Neural crest cell (in vitro differentiated cells): Measurements from ENCODE around the gene SLC25A23. TPM values are rescaled to one million over a fixed set of nuclear protein-coding genes. Genes with fewer than 3 reads are reported as not detected.

Experiments
- DNase-seq: peaks from one replicate; pipeline ENCODE4 v3.0.0; 2021; ENCODE audit warnings: low read depth, mixed read lengths, low spot score
- H3K27ac Mint-ChIP-seq: one replicate; pipeline ENCODE4 v1.8.0; 2021; ENCODE audit warnings: mild to moderate bottlenecking, mixed read lengths; ENCODE audit not compliant: unreplicated experiment
- H3K27me3 Mint-ChIP-seq: 2 replicates; pipeline ENCODE4 v1.8.0; 2021; ENCODE audit warnings: low read depth, mild to moderate bottlenecking, mixed read lengths
- H3K36me3 Mint-ChIP-seq: 2 replicates; pipeline ENCODE4 v1.8.0; 2021; ENCODE audit warnings: low read depth, mild to moderate bottlenecking, mixed read lengths
- H3K4me1 Mint-ChIP-seq: 2 replicates; pipeline ENCODE4 v1.8.0; 2021; ENCODE audit warnings: mixed read lengths
- H3K4me3 Mint-ChIP-seq: one replicate; pipeline ENCODE4 v1.8.0; 2021; ENCODE audit warnings: mild to moderate bottlenecking, mixed read lengths
- H3K9me3 Mint-ChIP-seq: 2 replicates; pipeline ENCODE4 v1.8.0; 2021; ENCODE audit warnings: mixed read lengths
- total RNA-seq: library from RNA; stranded (reverse); gene quantifications from 2 replicates; pipeline ENCODE4 v1.2.1, GENCODE V29; 2021
- TF ChIP-seq, protein P1 (sequence below): fragments of 200-600 bp; sonication (generic); conservative IDR thresholded peaks from 2 replicates; pipeline ENCODE4 v1.5.0; 2021; ENCODE audit warnings: antibody characterized with exemption, mild to moderate bottlenecking

The SLC25A23 gene
- total RNA-seq, 1 donor from 2014 or later: 72.2 TPM

DNA sequence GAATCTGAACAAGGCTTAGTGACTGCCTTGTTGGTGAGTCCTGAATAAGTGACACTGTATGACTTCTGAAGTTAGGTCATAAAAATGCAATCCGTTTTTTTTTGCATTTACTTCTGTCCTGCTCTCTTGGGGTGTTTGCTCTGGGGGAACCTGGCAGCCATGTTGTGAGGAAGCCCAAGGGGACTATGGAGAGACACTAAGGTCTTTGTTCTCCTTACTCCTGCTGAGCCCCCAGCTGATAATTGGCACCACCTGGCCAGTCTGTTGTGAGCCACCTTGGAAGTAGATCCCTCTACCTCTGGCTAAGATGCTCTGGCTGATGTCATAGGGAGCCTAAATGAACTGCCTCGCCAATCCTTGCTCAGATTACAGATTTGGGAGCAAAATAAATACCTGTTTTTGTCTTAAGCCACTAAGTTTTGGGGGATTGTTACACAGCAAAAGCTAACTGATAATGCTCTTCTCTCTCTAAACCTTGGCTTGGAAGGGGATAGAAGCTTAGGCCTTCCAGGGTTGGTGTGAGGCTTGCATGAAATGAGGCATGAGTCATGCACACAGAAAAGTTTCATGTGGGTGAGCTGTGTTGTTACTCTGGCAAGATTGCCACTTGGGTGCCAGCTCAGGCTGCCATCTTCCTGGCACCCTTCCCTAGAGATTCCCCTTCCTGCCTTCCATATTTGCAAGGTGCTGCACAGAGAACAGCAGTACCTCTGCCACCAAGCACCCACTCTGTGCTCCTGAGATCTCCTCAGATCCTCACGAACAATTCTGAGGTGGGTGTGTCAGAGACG is 32.4 kb upstream of the SLC25A23 start:
- Mint-ChIP-seq H3K27me3 (peaks cover 3% of the 10 kb centered on the region), H3K4me3 (no peak overlapping the region), H3K27ac (no peak overlapping the region), H3K4me1 (peaks cover 9% of the 10 kb centered on the region), H3K36me3 (peaks cover 5% of the 10 kb centered on the region), H3K9me3 (peaks cover 4% of the 10 kb centered on the region)
- DNase-seq: no peak
- TF ChIP-seq, protein P1, sequence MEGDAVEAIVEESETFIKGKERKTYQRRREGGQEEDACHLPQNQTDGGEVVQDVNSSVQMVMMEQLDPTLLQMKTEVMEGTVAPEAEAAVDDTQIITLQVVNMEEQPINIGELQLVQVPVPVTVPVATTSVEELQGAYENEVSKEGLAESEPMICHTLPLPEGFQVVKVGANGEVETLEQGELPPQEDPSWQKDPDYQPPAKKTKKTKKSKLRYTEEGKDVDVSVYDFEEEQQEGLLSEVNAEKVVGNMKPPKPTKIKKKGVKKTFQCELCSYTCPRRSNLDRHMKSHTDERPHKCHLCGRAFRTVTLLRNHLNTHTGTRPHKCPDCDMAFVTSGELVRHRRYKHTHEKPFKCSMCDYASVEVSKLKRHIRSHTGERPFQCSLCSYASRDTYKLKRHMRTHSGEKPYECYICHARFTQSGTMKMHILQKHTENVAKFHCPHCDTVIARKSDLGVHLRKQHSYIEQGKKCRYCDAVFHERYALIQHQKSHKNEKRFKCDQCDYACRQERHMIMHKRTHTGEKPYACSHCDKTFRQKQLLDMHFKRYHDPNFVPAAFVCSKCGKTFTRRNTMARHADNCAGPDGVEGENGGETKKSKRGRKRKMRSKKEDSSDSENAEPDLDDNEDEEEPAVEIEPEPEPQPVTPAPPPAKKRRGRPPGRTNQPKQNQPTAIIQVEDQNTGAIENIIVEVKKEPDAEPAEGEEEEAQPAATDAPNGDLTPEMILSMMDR: no peak

DNA sequence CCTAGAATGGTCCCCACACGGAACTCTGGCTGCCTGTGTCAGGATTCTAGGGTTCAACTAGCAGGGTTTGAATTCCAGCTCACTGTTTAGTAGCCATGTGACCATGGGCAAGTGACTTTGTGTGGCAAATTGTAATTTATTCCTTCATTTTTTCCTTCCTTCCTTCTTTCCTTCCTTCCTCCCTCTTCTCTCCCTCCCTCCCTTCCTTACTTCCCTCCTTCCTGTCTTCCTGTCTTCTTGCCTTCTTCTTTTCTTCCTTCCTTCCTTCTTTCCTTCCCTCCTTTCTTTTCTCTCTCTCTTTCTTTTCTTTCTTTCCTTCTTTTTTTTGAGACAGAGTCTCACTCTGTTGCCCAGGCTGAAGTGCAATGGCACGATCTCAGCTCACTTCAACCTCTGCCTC is 30.5 kb upstream of the SLC25A23 start:
- TF ChIP-seq, protein P1: no peak
- H3K36me3 Mint-ChIP-seq: peaks cover 5% of the 10 kb centered on the region
- H3K4me1 Mint-ChIP-seq: peaks cover 9% of the 10 kb centered on the region
- peaks cover 4% of the 10 kb centered on the region for H3K9me3 Mint-ChIP-seq
- peaks cover 3% of the 10 kb centered on the region for H3K27me3 Mint-ChIP-seq
- DNase-seq: no peak
- H3K27ac Mint-ChIP-seq: no peak overlapping the region
- H3K4me3 Mint-ChIP-seq: no peak overlapping the region

DNA sequence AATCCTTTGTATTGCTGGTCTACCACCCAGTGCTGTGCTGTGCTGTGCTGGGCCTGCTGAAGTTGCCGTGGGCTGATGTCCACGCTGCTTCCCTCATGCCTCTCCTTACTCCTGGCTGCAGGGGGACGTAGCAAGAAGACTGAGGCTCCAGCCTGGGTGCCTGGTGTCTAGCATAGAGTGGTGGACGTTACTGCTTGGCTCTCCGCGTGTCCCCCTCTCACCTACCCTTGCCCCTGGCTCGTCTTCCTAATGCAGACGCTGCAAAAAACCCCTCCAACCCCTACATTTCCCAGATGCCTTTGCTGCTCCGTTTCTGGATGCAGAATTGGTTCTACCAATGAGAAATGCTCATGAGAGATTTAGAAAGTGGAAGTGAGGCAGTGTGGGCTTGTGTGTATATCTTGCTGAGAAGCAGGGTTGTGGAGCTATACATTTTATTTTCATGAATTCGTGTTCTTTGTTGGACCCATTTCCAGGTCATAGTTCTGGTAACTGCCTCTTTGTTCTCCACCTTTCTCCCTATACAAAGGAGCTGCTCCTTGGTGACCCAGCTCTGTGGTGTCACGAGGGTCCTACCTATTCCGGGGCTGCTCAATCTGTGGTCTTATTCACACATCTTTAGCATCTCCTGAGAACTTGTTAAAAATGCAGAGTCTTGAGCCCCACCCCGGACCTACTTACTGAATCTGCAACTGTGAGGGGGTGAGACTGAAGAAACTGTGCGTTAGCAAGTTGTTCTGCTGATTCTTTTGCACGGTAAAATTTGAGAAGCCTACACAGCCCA is 29.9 kb upstream of the SLC25A23 start:
- Mint-ChIP-seq H3K4me3 (no peak overlapping the region), H3K4me1 (peaks cover 9% of the 10 kb centered on the region), H3K27ac (peak overlapping the region; percentile 78), H3K9me3 (peaks cover 4% of the 10 kb centered on the region), H3K27me3 (peaks cover 3% of the 10 kb centered on the region), H3K36me3 (peaks cover 5% of the 10 kb centered on the region)
- TF ChIP-seq, protein P1: no peak
- DNase-seq: no peak

DNA sequence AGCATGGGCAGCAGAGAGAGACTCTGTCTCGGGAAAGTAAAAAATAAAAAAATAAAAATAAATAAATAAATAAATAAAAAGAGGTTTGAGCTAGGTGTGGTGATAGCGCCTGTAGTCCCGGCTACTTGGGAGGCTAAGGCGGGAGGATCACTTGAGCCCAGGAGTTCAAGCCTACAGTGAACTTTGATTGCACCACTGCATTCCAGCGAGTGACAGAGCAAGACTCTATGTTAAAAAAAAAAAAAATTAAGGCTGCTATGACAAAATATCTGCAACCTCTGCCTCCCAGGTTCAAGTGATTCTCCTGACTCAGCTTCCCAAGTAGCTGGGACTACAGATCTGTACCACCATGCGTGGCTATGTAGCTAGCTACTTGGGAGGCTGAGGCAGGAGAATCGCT is 25.2 kb upstream of the SLC25A23 start:
- Mint-ChIP-seq H3K36me3 (no peaks in the 10 kb centered on the region), H3K9me3 (no peaks in the 10 kb centered on the region), H3K27me3 (peaks cover 13% of the 10 kb centered on the region), H3K4me1 (peaks cover 11% of the 10 kb centered on the region), H3K4me3 (no peak overlapping the region), H3K27ac (no peak overlapping the region)
- TF ChIP-seq, protein P1: no peak
- no peak for DNase-seq

DNA sequence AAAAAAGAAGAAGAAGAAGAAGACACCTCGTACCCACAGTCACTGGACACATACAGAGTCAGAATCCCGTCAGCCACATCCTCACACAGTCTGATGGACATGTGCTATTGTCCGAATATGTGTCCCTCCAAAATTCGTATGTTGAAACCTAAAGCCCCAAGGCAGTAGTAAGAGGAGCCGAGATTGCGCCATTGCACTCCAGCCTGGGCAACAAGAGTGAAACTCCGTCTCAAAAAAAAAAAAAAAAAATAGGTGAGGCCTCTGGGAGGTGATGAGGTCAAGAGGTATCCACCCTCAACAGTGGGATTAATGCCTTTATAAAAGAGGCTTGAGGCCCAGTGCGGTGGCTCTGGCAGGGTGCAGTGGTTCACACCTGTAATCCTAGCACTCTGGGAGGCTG is 24.6 kb upstream of the SLC25A23 start:
- no peaks in the 10 kb centered on the region for H3K9me3 Mint-ChIP-seq
- peaks cover 12% of the 10 kb centered on the region for H3K27me3 Mint-ChIP-seq
- H3K27ac Mint-ChIP-seq: no peak overlapping the region
- no peak for DNase-seq
- peaks cover 5% of the 10 kb centered on the region for H3K4me1 Mint-ChIP-seq
- TF ChIP-seq, protein P1: no peak
- no peak overlapping the region for H3K4me3 Mint-ChIP-seq
- H3K36me3 Mint-ChIP-seq: no peaks in the 10 kb centered on the region
